GM19193 (cell line): Measurements from ENCODE around the gene NFIL3.

Experiments used
- POLR2A ChIP-seq: IDR thresholded peaks from 4 replicates; pipeline ENCODE4 v1.6.1; 2011; ENCODE audit not compliant: insufficient read depth, insufficient read length; ENCODE audit errors: extremely low read depth

NFIL3 gene

GRCh38 chr9:91423785-91424402 is at the start of gene NFIL3:
TSS of gene NFIL3 (minus strand) at chr9:91423832. CDS start at chr9:91410734, 13,098 bp downstream.
- no peak for TF ChIP-seq POLR2A

DNA sequence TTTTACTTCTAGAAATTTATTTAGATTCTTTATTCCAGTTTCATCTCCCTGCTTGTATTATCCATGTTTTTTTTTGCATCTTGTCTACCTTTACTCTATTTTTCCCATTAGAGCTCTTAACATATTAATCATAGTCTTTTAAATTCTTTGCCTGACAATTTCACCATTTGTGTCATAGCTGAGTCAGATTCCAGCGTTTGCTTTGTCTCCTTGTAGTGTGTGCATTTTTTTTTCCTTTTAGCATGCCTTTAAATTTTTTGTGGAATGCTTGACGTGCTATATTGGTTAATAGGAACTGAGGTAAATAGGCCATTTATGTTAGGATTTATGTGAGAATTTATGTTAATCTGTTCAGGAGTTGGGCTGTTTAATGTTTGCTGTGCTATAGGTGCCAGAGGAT is 41.8 kb upstream of the NFIL3 start:
- no peak for TF ChIP-seq POLR2A

- TF ChIP-seq POLR2A: no peak
These were observed 35.3 kb upstream of the NFIL3 start for GRCh38 chr9:91458906-91459305.

DNA sequence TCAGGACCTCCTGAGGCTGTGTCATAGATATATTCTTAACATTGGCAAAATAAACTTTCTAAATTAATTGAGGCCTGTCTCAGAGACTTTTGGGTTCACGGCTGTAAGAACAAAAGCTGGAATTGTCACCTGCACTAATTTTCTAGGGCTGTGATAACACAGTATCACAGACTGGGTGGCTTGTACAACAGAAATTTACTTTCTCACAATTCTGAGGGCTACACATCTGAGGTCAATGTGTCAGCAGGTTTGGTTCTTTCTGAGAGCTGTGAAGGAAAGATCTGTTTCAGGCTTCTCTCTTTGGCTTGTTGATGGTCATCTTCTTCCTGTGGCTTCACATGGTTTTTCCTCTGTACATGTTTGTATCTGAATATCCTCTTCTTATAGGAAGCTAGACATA is 29.2 kb upstream of the NFIL3 start:
- TF ChIP-seq POLR2A: no peak

DNA sequence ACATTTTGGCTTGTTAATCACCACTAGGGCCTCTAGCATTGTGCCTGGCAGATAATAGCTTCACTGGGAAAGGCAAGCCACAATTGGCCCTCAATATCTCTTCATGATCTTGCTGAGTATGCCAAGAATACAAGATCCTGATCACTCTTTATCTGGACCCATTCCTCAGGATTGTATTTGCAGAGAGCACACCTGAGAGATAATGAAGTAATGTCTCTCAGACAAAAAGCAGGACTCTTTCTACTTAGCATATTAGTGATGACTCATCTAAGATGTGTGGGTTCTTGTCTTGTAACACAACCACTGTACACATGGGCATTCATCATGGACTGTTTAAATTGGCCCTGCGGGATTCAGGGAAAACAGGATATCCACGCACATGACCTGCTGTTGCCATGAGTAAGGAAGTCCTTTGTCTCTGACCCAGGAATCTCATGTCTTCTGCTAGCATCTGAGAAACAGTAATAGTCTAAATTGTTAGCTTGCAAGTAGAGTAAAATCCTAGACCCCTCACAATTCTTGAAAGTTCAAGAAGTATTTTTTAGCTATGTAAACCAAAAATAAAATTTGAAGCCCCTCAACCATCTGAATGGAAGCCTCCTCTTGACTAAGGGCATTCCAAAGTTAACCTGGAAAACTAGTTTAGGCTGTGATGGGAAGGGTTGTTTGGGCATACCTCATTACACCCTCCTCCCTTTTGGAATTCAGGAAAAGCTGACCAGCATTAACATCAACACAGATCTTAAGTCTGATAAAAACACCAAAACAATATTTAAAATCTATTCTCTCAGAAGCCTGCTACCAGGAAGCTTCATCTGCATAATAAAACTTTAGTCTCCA is 28.0 kb upstream of the NFIL3 start:
- TF ChIP-seq POLR2A: no peak

DNA sequence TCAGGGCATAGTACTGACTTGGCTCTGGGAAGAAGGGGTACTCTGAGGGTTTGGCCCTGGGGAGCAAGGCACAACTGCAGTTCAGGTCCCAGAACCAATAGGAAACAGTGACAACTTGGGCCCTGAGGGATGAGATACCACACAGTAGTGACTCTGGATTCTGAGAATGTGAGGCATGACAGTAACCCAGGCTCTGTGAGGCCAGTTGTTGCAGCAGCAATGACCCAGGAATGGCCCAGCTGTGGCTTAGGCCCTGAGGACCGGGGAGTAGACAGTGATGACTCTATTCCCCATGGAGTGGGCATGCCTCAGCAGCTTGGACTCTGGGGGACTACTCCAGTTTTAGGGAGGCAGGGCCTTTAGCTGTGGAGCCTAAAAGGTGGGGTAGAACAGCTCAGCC is 21.5 kb upstream of the NFIL3 start:
- TF ChIP-seq POLR2A: no peak

DNA sequence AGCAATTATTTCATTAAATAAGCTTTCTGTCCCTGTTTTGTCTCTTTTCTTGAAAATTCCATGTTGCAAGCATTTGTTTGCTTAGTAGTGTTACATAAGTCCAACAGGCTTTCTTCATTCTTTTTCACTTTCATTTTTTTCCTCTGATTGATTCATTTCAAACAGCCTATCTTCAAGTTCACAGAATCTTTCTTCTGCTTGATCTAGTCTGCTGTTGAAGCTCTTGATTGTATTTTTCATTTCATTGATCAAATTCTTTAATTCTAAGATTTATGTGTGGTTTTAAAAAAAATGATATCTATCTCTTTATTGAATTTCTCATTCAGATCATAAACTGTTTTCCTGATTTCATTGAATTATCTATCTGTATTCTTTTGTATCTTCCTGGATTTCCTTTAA is 20.4 kb upstream of the NFIL3 start:
- no peak for TF ChIP-seq POLR2A

DNA sequence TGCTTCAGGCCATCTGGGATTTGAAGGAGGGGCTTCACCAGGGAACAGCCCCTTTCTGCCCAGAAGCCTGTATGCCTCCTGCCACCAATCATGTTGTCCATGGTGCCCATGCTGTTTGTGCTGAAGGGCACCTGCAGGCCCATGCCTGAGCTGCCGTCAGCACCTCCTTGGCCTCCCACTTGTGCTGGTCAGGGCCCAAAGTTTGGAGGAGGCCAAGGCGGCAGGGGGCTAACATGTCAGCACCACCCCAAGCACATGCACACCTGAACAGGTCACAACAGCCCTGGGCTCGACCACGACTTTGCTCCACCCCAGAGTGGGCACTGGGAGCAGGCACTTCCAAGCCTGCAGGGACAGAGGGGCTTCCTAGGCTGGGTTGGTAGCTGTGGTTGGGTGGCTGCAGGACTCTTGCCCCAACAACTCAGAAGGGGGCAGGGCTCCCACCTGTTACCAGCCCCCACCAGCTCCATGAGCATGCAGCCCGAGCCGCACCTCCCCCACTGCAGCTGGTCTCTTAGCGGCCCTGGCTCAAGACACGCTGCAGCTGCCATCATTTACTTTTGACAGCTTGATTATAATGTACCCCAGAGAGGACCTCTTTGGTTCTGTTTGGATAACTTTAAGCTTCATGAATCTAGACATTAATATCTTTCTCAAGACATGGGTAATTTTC is 19.8 kb upstream of the NFIL3 start:
- TF ChIP-seq POLR2A: no peak

DNA sequence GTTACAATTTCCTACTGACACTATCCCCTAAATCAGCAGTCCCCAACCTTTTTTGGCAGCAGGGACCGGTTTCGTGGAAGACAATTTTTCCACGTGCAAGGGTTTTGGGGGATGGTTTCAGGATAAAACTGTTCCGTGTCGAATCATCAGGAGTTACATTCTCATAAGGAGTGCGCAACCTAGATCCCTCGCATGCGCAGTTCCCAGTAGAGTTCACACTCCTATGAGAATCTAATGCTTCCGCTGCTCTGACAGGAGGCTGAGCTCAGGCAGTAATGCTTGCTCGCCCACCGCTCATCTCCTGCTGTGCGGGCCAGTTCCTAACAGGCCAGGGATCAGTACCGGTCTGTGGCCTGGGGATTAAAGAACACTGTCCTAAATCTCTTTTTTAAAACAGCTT is 13.2 kb upstream of the NFIL3 start:
- TF ChIP-seq POLR2A: no peak

GRCh38 chr9:91433180-91433579 is 9.5 kb upstream of the NFIL3 start:
- no peak for TF ChIP-seq POLR2A

- TF ChIP-seq POLR2A: no peak
These were observed 7.9 kb upstream of the NFIL3 start for GRCh38 chr9:91431485-91431884.

DNA sequence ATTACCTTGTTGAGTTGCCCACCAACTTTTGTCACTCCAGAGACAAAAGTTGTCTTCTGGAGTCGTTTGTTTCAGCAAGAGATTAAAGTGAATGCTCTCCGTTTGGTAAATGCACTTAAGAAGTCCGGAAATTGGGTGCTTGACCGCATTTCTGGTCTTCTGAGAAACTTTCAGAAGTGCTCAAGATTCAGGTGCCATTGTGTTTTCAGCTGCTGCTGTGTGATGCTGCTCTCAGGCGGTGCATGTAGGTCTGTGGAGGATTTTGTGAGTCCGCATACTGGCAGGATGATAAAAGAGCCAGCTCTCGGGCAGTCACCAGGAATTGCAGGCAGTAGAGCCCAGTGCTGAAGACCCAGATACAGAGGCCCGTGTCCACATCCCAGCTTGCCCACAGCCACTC is 5.9 kb upstream of the NFIL3 start:
- no peak for TF ChIP-seq POLR2A

DNA sequence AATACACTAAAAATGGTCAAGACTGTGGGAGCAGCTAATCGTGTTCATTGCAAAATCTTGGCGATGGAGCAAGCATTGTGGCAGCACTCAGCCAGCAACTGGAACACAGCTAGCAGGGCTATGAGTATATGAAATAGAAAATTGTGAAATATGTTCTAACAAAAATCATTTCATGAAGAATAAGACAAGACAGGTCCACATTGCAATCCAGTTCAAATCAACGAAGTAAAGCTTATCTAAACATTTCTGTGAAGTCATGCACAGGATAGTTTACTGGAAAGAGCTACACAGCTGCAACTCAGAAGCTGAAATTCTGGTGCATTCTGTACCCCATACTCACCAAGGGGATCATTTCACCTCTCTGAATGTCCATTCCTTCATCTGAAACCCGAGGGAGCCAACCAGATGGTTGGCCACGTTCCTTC is 5.3 kb upstream of the NFIL3 start:
- no peak for TF ChIP-seq POLR2A

DNA sequence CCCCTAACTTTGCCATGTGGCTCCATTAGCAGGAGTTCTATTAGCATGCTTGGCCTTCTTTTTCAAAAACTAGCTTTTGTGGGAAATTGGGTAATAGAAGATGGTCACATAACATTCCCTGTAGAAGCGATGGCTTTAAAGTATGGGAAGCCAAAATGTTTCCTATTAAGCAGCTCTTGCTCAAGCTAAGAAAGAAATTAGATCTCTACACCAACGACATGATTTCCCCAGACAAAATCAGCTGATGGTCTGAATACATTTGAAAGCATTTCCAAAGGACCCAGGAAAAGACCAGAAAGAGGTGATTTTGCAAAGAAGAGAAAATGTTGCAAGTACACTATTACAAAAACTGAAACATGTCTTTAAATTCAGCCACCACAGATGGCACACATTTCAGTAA is 4.8 kb upstream of the NFIL3 start:
- no peak for TF ChIP-seq POLR2A

DNA sequence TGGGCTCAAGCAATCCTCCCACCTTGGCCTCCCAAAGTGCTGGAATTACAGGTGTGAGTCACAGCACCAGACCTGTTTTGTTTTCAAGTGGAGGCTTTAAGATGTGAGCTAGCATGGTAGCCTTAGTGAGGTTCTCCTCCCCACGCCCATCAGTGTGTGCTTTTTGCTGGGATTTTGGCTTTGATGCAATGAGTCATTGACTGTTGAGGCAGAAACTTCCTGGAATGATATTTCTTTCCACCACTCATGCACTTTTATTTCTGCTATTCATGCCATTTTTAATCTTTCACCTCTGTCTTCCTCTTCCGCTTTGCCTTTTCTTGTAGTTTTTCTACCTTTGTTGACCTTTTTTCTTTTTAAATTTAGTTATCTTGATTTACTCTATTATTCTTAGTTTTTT is 4.2 kb upstream of the NFIL3 start:
- TF ChIP-seq POLR2A: no peak
